Activated B cell treated with CpG ODN at 0.5 μM for 24 hours (primary cell): ENCODE data around the gene RNF19B. TPM values are rescaled to one million over a fixed set of nuclear protein-coding genes. Genes with fewer than 3 reads are reported as not detected.

ENCODE experiments used
- ATAC-seq: fragments of 200-7000 bp; cut with Tn5 transposase; one replicate; pipeline ENCODE4 v1.10.0; 2021; ENCODE audit warnings: low read depth, mild to moderate bottlenecking, moderate library complexity
- CTCF ChIA-PET: fragments of 350-600 bp; sonication (Branson Sonifier 250); formaldehyde crosslinking; loops from one replicate; lab custom pipeline; 2021; ENCODE audit warnings: antibody characterized with exemption; lab: Charles Lee
- POLR2A ChIA-PET: fragments of 350-600 bp; sonication (Branson Sonifier 250); formaldehyde crosslinking; loops from one replicate; lab custom pipeline; 2021; ENCODE audit warnings: antibody characterized with exemption; lab: Charles Lee
- DNase-seq: peaks from one replicate; pipeline ENCODE4 v3.0.0; 2022
- H3K27ac Mint-ChIP-seq: one replicate; pipeline ENCODE4 v1.8.0; 2020; ENCODE audit warnings: mixed read lengths
- H3K27me3 Mint-ChIP-seq: one replicate; pipeline ENCODE4 v1.8.0; 2021; ENCODE audit warnings: mixed read lengths
- H3K36me3 Mint-ChIP-seq: one replicate; pipeline ENCODE4 v1.8.0; 2021; ENCODE audit warnings: low read depth, mixed read lengths
- H3K4me1 Mint-ChIP-seq: one replicate; pipeline ENCODE4 v1.8.0; 2021; ENCODE audit warnings: mixed read lengths
- H3K4me3 Mint-ChIP-seq: one replicate; pipeline ENCODE4 v1.8.0; 2020; ENCODE audit warnings: mild to moderate bottlenecking, mixed read lengths
- H3K9me3 Mint-ChIP-seq: one replicate; pipeline ENCODE4 v1.8.0; 2020; ENCODE audit warnings: mixed read lengths
- intact Hi-C: fragments of 100-400 bp; cut with micrococcal nuclease; formaldehyde crosslinking; loops from one replicate; pipeline ENCODE4 v1.15.1; 2024
- total RNA-seq: library from RNA; stranded (reverse); gene quantifications from 2 replicates; pipeline ENCODE4 v1.2.3, GENCODE V29; 2022
- TF ChIP-seq, protein P1 (sequence below): fragments of 200-600 bp; IDR thresholded peaks from one replicate; pipeline ENCODE4 v1.8.0; 2022; ENCODE audit warnings: antibody characterized with exemption, mild to moderate bottlenecking

The RNF19B gene
- total RNA-seq, 1 donor from 2014 or later = 23.6 TPM

GRCh38 chr1:32989160-32990050 is 24.8 kb upstream of the RNF19B start:
- ChIA-PET POLR2A (interaction anchor here (1.1 to 5.2 kb wide), 2 partner anchors 8 to 24 kb away, joined by 5 to 109 read pairs; partner anchors contain the start of gene RNF19B), CTCF (interaction anchor here (1.2 kb wide), 1 partner anchor 18 kb away, joined by 3 read pairs; no protein-coding TSS in a partner anchor)
- DNase-seq (no peak), ATAC-seq (no peak)
- Mint-ChIP-seq H3K27ac (peak overlapping the region; percentile 65), H3K4me3 (no peak overlapping the region), H3K36me3 (no peaks in the 10 kb centered on the region), H3K9me3 (no peaks in the 10 kb centered on the region), H3K27me3 (no peaks in the 10 kb centered on the region), H3K4me1 (peaks cover 66% of the 10 kb centered on the region)
- intact Hi-C loops = loop anchor here (5.0 kb wide), 1 partner anchor 172 kb away; the partner anchor contains the start of genes S100PBP and YARS1
- TF ChIP-seq, protein P1, sequence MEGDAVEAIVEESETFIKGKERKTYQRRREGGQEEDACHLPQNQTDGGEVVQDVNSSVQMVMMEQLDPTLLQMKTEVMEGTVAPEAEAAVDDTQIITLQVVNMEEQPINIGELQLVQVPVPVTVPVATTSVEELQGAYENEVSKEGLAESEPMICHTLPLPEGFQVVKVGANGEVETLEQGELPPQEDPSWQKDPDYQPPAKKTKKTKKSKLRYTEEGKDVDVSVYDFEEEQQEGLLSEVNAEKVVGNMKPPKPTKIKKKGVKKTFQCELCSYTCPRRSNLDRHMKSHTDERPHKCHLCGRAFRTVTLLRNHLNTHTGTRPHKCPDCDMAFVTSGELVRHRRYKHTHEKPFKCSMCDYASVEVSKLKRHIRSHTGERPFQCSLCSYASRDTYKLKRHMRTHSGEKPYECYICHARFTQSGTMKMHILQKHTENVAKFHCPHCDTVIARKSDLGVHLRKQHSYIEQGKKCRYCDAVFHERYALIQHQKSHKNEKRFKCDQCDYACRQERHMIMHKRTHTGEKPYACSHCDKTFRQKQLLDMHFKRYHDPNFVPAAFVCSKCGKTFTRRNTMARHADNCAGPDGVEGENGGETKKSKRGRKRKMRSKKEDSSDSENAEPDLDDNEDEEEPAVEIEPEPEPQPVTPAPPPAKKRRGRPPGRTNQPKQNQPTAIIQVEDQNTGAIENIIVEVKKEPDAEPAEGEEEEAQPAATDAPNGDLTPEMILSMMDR = no peak

DNA sequence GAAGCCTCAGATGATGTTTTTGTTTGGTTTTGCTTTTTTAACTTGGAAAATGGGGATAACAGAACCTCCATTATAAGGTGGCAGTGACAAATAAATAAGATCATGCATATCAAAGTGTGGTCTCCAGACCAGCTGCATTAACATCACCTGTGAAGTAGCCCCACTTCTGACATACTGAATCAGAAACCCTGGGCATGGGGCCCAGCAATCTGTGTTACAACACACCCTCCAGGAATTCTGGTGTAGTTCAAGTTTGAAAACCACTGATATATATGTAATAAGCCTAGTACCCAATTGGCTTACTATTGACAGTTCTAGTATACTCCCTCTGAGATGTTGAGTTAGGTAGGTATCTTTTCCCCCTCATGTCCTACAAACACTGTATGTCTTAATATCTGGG is 24.1 kb upstream of the RNF19B start:
- H3K4me3 Mint-ChIP-seq = no peak overlapping the region
- peak overlapping the region; percentile 65 for H3K27ac Mint-ChIP-seq
- POLR2A ChIA-PET = interaction anchor here (1.1 kb wide), 1 partner anchor 24 kb away, joined by 5 read pairs; the partner anchor contains the start of gene RNF19B
- no peaks in the 10 kb centered on the region for H3K36me3 Mint-ChIP-seq
- no peaks in the 10 kb centered on the region for H3K9me3 Mint-ChIP-seq
- TF ChIP-seq, protein P1 = no peak
- peaks cover 67% of the 10 kb centered on the region for H3K4me1 Mint-ChIP-seq
- no peaks in the 10 kb centered on the region for H3K27me3 Mint-ChIP-seq
- CTCF ChIA-PET = interaction anchor here (1.2 kb wide), 1 partner anchor 19 kb away, joined by 3 read pairs; no protein-coding TSS in a partner anchor
- no peak for ATAC-seq
- intact Hi-C loops = no loop called here
- DNase-seq = no peak

DNA sequence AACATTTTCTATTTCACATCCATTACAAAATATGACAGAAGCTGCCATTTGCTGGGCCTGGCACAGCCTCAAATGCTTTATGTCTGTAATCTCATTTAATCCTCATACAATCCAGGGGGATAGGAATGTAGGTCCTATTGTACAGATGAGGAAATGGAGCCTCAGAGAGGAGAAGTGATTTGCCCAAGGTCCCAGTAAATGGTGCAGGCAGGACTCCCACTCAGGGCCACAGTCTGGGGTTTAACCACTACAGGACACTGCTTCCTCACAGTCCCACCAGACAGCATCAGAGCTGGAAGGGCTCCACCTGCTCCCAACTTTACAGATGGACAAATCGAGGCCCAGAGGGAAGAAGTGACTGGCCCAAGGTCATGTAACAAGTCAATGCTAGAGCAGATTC is 20.6 kb upstream of the RNF19B start:
- ChIA-PET CTCF (interaction anchor here (1.3 kb wide), 1 partner anchor 23 kb away, joined by 3 read pairs; no protein-coding TSS in a partner anchor), POLR2A (interaction anchor here (1.5 to 2.8 kb wide), 3 partner anchors 8 to 21 kb away, joined by 3 to 23 read pairs (median 18); partner anchors contain the start of gene RNF19B)
- H3K9me3 Mint-ChIP-seq = no peaks in the 10 kb centered on the region
- no peak for DNase-seq
- peak overlapping the region; percentile 69 for H3K27ac Mint-ChIP-seq
- no peaks in the 10 kb centered on the region for H3K36me3 Mint-ChIP-seq
- no peaks in the 10 kb centered on the region for H3K27me3 Mint-ChIP-seq
- no peak for ATAC-seq
- TF ChIP-seq, protein P1 = no peak
- H3K4me3 Mint-ChIP-seq = no peak overlapping the region
- peaks cover 66% of the 10 kb centered on the region for H3K4me1 Mint-ChIP-seq
- intact Hi-C loops = no loop called here

DNA sequence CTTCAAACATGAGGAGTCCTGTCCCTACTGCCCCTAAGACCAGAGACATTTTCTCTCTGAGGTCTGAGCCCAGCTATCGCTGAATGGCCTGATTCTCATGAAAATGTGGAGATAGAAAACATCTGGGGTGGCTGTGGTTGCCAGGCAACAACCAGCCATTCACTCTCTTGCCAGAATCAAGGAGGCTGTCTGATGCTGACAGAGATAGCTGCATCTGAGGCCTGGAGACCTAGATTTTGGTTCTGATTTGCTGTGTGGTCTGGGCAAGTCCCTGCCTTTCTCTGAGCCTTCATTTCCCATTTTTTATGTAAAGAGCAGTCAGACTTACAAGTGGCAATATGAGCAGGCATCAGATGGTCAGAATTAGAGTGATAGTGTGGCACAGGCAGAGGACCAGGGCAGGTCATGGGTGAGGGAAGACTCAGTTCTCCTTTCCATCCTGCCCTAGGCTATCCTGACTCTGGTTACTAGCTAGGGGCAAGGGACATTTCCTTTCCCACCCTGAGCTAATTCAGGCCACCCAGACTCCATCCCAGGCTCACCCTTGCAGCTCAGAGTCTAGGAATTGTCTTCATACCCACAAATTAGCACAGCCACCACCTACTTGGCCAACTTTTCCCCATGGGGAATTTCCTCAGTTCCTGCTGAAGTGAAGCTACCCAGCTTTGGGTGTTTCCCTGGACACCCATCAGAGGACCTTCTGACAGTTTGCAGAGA is 20.0 kb upstream of the RNF19B start:
- intact Hi-C loops = loop anchor here (5.0 kb wide), 1 partner anchor 1687 kb away; the partner anchor contains the start of genes SNRNP40 and ZCCHC17
- CTCF ChIA-PET = no interaction called here
- DNase-seq = no peak
- peaks cover 66% of the 10 kb centered on the region for H3K4me1 Mint-ChIP-seq
- POLR2A ChIA-PET = interaction anchor here (1.5 to 2.8 kb wide), 3 partner anchors 9 to 20 kb away, joined by 3 to 23 read pairs (median 18); partner anchors contain the start of gene RNF19B
- no peaks in the 10 kb centered on the region for H3K9me3 Mint-ChIP-seq
- TF ChIP-seq, protein P1 = no peak
- H3K36me3 Mint-ChIP-seq = no peaks in the 10 kb centered on the region
- H3K27ac Mint-ChIP-seq = peak overlapping the region; percentile 69
- peak; percentile 14 for ATAC-seq
- peak overlapping the region; percentile 9 for H3K4me3 Mint-ChIP-seq
- no peaks in the 10 kb centered on the region for H3K27me3 Mint-ChIP-seq
